GM18517 (cell line): Measurements from ENCODE around the gene RPS3.
"Not testable (repeated sequence)": the region's sequence is repeated elsewhere in the genome, so short reads cannot be mapped to it uniquely, and the experiment has no call there.

Source experiments
- ATAC-seq: cut with Tn5 transposase; IDR thresholded peaks from one replicate; pipeline ENCODE4 v1.9.1; 2021; ENCODE audit warnings: mild to moderate bottlenecking, moderate library complexity; ENCODE audit not compliant: unreplicated experiment

Gene RPS3

GRCh38 chr11:75380245-75380644 lies 19.1 kb upstream of the RPS3 start:
- ATAC-seq: no peak

DNA sequence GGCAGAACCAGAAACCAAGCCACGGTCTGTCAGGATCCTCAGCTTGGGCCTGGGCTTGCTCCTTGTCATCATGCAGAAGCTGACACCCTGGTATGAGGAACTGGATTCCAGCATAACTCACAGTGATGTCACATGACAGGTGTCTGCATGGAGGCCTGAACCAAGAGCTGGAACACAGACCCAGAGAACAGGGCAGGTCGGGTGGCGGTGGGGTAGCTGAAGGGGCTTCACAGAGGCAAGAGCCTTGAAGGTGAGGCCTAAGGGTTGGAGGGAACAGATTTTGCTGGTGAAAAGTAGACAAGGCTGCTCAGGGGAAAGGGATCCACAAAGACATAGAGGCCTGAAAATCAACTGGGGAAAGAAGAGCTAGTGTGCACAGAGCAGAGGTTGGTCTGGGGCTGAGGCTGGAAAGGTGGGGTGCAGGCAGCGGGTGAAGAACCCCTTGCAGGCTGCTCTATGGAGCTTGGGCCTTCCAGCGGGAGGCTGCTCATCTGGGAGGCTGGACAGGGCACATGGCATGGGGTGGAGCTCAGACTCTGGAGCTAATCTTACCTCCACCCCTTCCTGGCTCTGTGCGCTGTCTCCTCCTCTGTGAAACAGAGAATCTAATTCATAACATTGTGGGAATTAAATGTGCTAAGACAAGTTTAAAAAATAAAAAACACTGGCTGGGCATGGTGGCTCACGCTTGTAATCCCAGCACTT lies 18.4 kb upstream of the RPS3 start:
- no peak for ATAC-seq

DNA sequence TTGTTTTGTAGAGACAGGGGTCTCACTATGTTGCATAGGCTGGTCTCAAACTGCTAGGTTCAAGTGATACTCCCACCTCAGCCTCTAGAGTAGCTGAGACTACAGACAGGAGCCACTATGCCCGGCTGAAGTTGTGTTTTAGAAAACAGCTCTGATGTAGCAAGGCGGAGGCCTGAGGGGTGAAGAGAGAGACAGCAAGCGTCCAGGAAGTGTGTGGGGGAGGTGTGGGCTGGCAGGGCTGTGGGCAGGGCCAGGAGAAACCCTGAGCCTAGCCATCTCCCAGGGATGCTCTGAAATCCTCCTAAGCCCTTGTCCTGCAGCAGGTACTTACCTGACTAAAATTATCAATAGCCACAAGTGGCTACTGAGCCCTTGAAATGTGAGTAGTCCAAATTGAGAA lies 16.1 kb upstream of the RPS3 start:
- no peak for ATAC-seq

DNA sequence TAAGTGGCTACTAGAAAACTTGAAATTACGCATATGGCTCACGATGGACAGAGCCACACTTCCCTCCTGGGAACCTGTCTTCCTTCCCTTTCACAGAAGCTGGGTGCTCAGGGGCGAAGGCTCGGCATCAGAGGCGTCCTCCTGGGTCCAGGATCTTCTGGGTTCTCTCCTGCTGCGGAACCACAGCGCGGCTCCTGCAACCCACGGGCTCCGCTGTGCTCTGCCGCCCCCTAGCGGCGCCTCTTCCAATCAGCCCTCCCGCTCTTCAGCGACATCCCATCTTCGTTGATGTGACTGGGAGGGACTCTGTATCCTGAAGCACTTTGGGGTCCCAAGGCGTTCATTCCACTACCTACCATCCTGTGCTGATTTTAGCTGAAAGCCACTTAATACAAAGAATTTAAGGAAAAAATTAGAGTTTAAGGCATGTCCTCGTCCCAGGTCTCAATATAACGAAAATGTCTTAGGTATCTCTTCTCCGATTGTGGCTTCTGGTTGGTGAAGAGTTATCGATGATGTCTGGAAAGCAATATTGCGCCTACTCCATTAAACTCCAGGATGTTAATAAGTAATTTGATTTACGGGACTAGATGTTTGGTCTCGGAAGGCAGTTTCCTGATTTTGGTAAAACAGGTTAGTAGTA lies 14.8 kb upstream of the RPS3 start:
- ATAC-seq: no peak

DNA sequence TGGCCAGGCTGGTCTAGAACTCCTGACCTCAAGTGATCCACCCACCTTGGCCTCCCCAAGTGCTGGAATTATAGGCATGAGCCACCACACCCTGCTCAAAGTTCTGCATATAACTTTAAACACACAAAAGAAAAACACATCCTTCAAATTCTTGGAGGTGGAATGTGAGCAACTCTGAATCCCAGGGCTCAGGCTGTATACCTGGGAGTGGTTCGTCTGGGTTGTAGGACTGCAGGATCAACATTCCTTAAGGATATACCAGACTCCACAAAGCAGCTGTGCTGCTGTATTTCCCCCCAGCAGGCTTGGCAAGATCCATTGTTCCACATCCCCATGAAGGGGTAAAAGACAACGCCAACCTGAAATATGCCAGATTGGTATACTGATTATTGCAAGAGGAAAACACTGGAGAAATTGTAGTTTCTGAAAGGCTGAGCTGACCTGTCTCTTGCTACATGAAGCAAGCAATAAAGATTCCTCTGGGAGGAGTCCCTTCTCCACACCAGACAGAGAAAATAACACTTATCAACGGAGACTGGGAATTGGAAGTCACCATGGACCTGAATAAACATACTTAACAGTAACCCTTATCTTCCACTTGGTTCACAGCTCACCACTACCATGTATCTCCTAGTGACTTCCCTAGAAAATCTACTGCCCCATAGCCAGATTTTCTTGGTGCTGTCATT lies 12.2 kb upstream of the RPS3 start:
- no peak for ATAC-seq

DNA sequence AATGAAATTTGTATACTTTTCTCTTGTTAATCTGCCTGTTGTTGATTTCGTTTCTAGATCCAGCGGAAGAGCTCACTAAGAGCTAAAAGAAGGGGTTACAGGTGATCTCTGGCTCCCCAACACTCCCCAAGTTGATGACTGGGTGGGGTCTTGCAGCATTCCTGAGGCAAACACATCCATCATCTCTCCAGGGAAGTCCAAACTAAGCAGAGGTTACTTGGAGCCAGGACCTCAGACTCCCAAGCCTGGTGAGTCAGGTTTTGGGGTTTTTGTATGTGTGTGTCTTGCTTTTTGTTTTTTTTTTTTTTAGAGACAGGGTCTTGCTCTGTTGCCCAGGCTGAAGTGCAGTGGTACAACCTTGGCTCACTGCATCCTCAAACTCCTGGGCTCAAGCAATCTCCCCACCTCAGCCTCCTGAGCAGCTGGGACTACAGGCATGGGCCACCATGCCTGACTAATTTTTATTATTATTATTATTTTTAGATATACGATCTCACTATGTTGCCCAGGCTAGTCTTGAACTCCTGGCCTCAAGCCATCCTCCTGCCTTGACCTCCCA lies 11.5 kb upstream of the RPS3 start:
- no peak for ATAC-seq

DNA sequence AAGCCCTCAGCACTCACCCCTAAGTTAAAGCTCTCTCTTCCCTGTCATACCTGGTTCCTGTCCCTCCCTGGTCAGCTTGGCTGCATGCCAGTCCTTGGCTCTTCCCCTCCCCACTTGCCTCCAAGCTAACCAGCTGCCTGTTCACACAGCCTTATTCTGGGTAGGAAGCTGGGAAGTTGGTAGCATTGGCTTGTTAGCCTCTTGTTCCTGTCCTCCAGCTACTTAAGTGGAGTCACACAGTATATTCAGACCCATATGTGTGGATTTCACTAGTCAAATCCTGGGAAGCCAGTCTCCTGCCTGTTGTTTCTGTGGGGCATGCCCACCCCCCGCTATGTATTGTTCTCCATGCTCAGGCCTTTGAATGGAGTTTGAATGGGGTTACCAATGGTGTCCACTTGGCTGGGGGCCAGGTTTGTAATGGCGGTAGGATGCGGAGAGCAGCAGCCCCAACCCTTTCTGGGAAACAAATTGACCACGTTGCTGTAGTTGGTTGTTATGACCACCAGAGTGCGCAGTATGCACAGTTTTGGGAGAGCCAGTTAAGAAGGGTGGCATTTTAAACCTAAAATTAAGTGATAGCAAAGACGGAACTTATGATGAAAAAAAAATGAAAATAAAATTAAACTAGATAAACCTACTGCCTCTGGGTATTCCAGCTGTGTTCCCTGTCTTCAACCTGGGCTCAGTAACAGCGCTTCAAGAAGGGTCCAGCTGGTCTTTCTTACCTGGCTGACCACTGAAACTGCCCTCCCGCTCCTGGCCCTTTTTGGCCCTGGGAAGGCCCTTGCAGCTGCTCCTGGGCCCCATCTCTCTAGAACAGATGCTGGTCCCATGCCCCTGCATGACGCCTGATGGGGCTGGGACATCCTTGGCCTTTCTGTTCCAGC lies 10.7 kb upstream of the RPS3 start:
- no peak for ATAC-seq

DNA sequence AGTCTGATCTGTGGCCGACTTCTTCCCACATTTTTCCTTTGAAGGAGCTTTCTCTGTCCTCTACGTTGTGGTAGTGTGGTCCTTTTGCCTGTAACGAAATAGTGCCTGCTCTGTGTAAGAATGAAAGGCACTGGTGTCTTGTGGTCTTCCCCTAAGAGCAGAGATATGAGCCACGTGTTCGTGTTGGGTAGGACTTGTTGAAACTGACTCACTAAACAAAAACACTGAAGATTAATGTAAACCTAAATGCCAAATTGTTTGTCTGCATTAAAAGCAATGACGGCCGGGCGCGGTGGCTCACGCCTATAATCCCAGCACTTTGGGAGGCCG lies 10.1 kb upstream of the RPS3 start:
- no peak for ATAC-seq

GRCh38 chr11:75389925-75390324 lies 9.4 kb upstream of the RPS3 start:
- no peak for ATAC-seq

DNA sequence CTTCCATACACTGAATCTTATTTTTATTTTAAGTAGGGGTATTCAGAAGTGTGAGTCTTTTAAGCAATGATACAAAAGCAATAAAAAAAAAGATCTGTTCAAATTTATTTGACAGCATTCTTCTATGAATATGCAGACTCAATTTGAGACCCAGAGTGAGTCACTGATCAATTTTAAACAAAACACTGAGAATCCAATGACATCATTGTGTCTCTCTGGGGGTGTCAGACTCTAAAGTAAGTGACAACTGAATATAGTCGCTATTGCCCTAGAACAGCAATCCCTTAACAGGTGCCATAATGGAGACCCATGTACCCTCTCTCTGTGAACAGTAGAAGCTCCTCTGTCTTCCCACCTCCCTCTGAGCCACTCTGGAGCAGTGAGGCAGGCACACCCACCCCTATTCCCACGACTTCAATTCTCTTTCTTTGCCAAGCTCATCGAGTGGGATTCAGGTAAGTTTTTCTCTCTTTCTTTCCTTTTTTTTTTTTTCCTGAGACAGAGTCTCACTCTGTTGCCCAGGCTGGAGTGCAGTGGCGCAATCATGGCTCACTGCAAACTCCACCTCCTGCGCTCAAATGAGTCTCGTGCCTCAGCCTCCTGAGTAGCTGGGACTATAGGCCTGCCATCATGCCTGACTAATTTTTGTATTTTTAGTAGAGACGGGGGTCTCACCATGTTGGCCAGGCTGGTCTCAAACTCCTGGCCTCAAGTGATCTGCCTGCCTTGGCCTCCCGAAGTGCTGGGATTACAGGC lies 5.1 kb upstream of the RPS3 start:
- ATAC-seq: no peak

GRCh38 chr11:75398906-75399305 lies 412 bp upstream of the RPS3 start:
- no peak for ATAC-seq

DNA sequence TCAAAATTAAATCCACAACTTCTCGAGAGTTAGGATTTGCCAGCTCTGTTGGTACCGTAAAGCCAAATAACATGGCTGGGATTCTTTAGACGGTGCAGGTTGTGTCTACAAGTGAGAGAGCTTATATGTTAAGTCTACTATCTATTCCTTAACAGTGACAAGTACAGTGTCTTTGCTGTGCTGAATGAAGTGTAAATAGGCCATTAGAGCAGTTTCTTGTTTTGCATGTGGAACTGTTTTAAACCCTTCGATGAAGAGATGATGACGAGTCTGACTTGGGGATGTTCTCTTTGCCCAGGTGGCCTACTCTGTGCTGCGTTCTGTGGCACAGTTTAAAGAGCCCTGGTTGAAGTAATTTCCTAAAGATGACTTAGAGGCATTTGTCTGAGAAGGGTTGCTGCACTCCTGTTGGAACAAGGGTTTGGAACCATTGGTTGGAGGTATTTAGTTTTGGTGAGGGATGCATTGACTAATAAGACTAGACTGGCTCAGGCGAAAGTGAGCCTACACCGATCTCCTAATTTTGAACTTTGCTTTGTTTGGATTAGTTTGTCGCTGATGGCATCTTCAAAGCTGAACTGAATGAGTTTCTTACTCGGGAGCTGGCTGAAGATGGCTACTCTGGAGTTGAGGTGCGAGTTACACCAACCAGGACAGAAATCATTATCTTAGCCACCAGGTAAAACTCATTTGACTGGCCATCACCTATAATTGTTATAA lies 988 bp downstream of the RPS3 start:
- ATAC-seq: no peak

DNA sequence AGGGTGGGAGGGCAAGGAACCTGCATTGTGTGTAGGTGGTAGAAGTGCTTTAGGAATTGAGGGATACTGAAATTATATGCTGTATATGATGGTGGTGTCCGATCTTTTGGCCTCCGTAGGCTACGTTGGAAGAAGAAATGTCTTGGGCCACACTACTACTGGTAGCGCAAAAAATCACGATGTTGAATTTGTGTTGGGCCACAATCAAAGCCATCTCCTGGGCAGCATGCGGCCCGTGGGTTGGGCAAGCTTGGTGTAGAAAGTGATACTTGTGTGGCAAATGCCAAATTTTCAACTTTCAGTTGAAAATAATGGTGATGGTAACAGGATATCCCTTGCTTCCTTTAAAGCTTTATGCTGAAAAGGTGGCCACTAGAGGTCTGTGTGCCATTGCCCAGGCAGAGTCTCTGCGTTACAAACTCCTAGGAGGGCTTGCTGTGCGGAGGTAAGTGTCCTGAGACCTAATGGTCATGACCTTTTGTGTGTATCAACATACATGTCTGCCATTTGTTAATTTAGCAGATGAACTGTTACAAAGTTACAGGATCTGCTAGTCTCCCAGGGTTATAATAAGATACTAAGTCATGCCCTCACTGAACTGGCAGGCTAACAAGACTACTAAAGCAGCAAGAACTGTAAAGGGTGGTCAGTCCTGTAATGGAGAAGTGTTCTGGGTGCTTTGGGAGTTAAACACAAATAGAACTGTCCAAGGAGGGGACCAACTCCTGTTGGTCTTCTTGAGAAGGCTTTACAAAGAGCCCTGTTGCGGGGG lies 2.9 kb downstream of the RPS3 start:
- no peak for ATAC-seq

GRCh38 chr11:75403037-75403436 lies 3.7 kb downstream of the RPS3 start:
- no peak for ATAC-seq

DNA sequence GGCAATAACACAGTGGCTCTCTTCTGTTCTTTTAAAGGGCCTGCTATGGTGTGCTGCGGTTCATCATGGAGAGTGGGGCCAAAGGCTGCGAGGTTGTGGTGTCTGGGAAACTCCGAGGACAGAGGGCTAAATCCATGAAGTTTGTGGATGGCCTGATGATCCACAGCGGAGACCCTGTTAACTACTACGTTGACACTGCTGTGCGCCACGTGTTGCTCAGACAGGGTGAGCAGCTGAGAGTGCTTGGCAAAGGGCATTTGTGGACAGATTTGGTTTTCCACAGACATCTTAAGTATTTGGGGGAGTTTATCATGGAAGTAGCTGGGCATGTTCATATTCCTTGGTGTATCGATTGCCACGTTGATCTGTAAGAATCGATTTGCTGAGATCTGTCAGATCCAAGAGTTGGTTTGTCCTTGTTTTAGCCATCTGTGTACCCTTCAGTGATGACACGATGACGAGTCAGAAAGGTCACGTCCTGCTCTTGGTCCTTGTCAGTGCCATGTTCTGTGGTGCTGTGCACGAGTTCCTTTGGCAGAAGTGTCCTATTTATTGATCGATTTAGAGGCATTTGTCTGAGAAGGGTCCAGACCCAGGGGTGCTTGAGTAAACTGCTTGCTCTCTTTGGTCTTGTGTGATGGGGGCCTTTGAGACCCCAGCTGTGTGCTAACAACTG lies 4.8 kb downstream of the RPS3 start:
- no peak for ATAC-seq

DNA sequence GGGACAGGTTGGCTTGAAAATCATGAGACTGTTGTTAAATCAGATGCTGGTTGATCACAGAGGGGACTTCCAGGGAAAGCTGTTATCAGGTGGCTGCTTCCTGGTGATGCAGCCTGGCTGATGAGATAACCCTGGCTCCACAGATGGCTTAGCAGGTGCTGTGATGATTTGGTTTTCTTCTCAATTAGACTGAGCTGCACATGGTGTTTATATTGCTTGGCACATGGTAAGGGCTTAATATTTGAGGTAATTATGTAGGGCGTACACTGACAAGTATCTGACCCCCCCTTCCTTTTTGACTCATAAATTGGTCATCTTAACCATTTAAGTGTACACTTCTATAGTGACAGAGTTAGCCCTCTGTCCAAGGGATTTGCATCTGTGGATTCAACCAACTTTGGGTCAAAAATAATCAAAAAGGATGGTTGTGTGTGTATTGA lies 7.0 kb downstream of the RPS3 start:
- no peak for ATAC-seq

- no peak for ATAC-seq
Observed at GRCh38 chr11:75408957-75409219, 9.6 kb downstream of the RPS3 start.

- ATAC-seq: not testable (repeated sequence)
Observed at GRCh38 chr11:75409971-75410370, 10.7 kb downstream of the RPS3 start.

GRCh38 chr11:75413146-75413545 lies 13.8 kb downstream of the RPS3 start:
- not testable (repeated sequence) for ATAC-seq
